Sigmoid colon (tissue), 4 donors: ENCODE data around the gene KISS1.

ENCODE experiments used
- CTCF ChIP-seq, 4 experiments: fragments of 450-650 bp in 3 of 4; fragments of 200-600 bp in 1 of 4; IDR thresholded peaks; one replicate each; pipeline ENCODE4 v1.5.1; 2016 to 2019; ENCODE audit warnings: antibody characterized with exemption in 4 of 4, mild to moderate bottlenecking in 3 of 4, moderate library complexity in 2 of 4
- POLR2A ChIP-seq, 2 donors: fragments of 450-650 bp; IDR thresholded peaks; one replicate each; pipeline ENCODE4 v1.6.1; 2016; ENCODE audit warnings: antibody characterized with exemption in 2 of 2, mild to moderate bottlenecking in 2 of 2, moderate library complexity in 2 of 2
- POLR2AphosphoS5 ChIP-seq, 4 donors: sonication (generic); formaldehyde crosslinking; IDR thresholded peaks; one replicate each; pipeline ENCODE4 v1.6.1; 2017; ENCODE audit warnings: antibody characterized with exemption in 4 of 4

- no peak for TF ChIP-seq CTCF (IDR thresholded peaks at IDR 0.05)
- no peak for TF ChIP-seq POLR2AphosphoS5 (IDR thresholded peaks at IDR 0.05)
- no peak for TF ChIP-seq POLR2A (IDR thresholded peaks at IDR 0.05)
Observed at GRCh38 chr1:204223129-204223860, 27.0 kb upstream of the KISS1 start.
